PC-9 (cell line): Measurements from ENCODE around the gene KLHL8. TPM values are rescaled to one million over a fixed set of nuclear protein-coding genes. Genes with fewer than 3 reads are reported as not detected.

Source experiments
- BruUV-seq: library from RNA; stranded (reverse); fragments of 400-500 nt; replicated peaks from 2 replicates; lab custom pipeline; 2021; lab: Mats Ljungman, UMichigan
- CTCF ChIA-PET: fragments of 300-600 bp; sonication (Branson Sonifier 250); formaldehyde crosslinking; loops from one replicate; lab custom pipeline; 2022; ENCODE audit warnings: antibody characterized with exemption; lab: Charles Lee
- POLR2A ChIA-PET: fragments of 300-600 bp; sonication (Branson Sonifier 250); formaldehyde crosslinking; loops from one replicate; lab custom pipeline; 2022; ENCODE audit warnings: antibody characterized with exemption; ENCODE audit not compliant: unreplicated experiment; lab: Charles Lee
- DNase-seq, 2 experiments: peaks; one replicate each; pipeline versions ENCODE4 v3.0.0 to v3.0.0-alpha.2; 2015 to 2022; ENCODE audit warnings: mixed read lengths in 1 of 2
- H2AFZ ChIP-seq: fragments of 200-600 bp; sonication (generic); 2 replicates; pipeline ENCODE4 v1.8.1; 2017; ENCODE audit warnings: antibody characterized with exemption
- H3F3A ChIP-seq: fragments of 200-600 bp; sonication (generic); 2 replicates; pipeline ENCODE4 v1.8.1; 2017; ENCODE audit warnings: antibody characterized with exemption, mild to moderate bottlenecking, low read depth; ENCODE audit not compliant: insufficient read depth
- H3K27ac ChIP-seq: fragments of 200-600 bp; sonication (generic); 2 replicates; pipeline ENCODE4 v1.6.1; 2016; ENCODE audit warnings: mixed run types
- H3K27me3 ChIP-seq: fragments of 200-600 bp; sonication (generic); 2 replicates; pipeline ENCODE4 v1.6.1; 2016; ENCODE audit warnings: low read depth, mixed run types; ENCODE audit not compliant: insufficient read depth
- H3K36me3 ChIP-seq: fragments of 200-600 bp; sonication (generic); 2 replicates; pipeline ENCODE4 v1.6.1; 2016; ENCODE audit warnings: low read depth, mixed run types
- H3K4me1 ChIP-seq: fragments of 200-600 bp; sonication (generic); replicated peaks from 2 replicates; pipeline ENCODE4 v1.6.1; 2016; ENCODE audit warnings: mixed run types; ENCODE audit not compliant: insufficient read depth
- H3K4me2 ChIP-seq: fragments of 200-600 bp; sonication (generic); 2 replicates; pipeline ENCODE4 v1.6.1; 2017; ENCODE audit warnings: mixed run types
- H3K4me3 ChIP-seq: fragments of 200-600 bp; sonication (generic); 2 replicates; pipeline ENCODE4 v1.6.1; 2016; ENCODE audit warnings: mixed run types
- H3K79me2 ChIP-seq: fragments of 200-600 bp; sonication (generic); 2 replicates; pipeline ENCODE4 v1.6.1; 2017; ENCODE audit warnings: low read depth, mixed run types
- H3K9me2 ChIP-seq: fragments of 200-600 bp; sonication (generic); 2 replicates; pipeline ENCODE4 v1.8.1; 2017; ENCODE audit warnings: mild to moderate bottlenecking; ENCODE audit not compliant: insufficient read depth
- H3K9me3 ChIP-seq: fragments of 200-600 bp; sonication (generic); 2 replicates; pipeline ENCODE4 v1.8.1; 2016; ENCODE audit warnings: low read depth; ENCODE audit not compliant: insufficient read depth
- H4K20me1 ChIP-seq: fragments of 200-600 bp; sonication (generic); 2 replicates; pipeline ENCODE4 v1.8.1; 2017; ENCODE audit not compliant: insufficient read depth
- CTCF ChIP-seq: fragments of 200-600 bp; sonication (generic); conservative IDR thresholded peaks from 2 replicates; pipeline ENCODE4 v1.6.1; 2017; ENCODE audit warnings: mixed run types, antibody characterized with exemption, mild to moderate bottlenecking, moderate library complexity
- EZH2 ChIP-seq: fragments of 200-600 bp; sonication (generic); IDR thresholded peaks from 2 replicates; pipeline ENCODE4 v1.8.0; 2017; ENCODE audit warnings: antibody characterized with exemption, low read depth
- intact Hi-C: fragments of 100-400 bp; cut with micrococcal nuclease; formaldehyde crosslinking; loops from one replicate; pipeline ENCODE4 v1.10.0; 2022; ENCODE audit not compliant: unreplicated experiment
- total RNA-seq: library from RNA; stranded (reverse); gene quantifications from 2 replicates; pipeline ENCODE4 v1.2.3, GENCODE V29; 2021

The KLHL8 gene
- total RNA-seq, 1 experiment from 2014 or later: 8.5 TPM

- no peaks in the 10 kb centered on the region for H3K9me2 ChIP-seq
- CTCF ChIA-PET: no interaction called here
Observed at GRCh38 chr4:87196927-87197326, 23.5 kb downstream of the KLHL8 start.

GRCh38 chr4:87196146-87196545 is 24.3 kb downstream of the KLHL8 start:
- no peak for DNase-seq
- TF ChIP-seq CTCF (no peak), EZH2 (no peak)
- intact Hi-C loops: no loop called here
- H3K79me2 ChIP-seq: no peaks in the 10 kb centered on the region
- no peak overlapping the region for H3K27ac ChIP-seq
- H3K9me2 ChIP-seq: no peaks in the 10 kb centered on the region
- no peak overlapping the region for H3K4me2 ChIP-seq
- H3K9me3 ChIP-seq: no peaks in the 10 kb centered on the region
- POLR2A ChIA-PET: no interaction called here
- H3F3A ChIP-seq: no peaks in the 10 kb centered on the region
- no peaks in the 10 kb centered on the region for H3K27me3 ChIP-seq
- H4K20me1 ChIP-seq: no peaks in the 10 kb centered on the region
- H3K4me3 ChIP-seq: no peak overlapping the region
- no peak overlapping the region for H2AFZ ChIP-seq
- no TSS peak for BruUV-seq
- no peaks in the 10 kb centered on the region for H3K4me1 ChIP-seq
- CTCF ChIA-PET: no interaction called here
- H3K36me3 ChIP-seq: no peaks in the 10 kb centered on the region

More at GRCh38 chr4:87196927-87197326, 23.5 kb downstream of the KLHL8 start:
- H3K36me3 ChIP-seq: no peaks in the 10 kb centered on the region
- H3K4me1 ChIP-seq: no peaks in the 10 kb centered on the region
- no peak overlapping the region for H2AFZ ChIP-seq
- TF ChIP-seq CTCF (no peak), EZH2 (no peak)
- H3K9me3 ChIP-seq: no peaks in the 10 kb centered on the region
- POLR2A ChIA-PET: interaction anchor here (0.6 kb wide), 2 partner anchors 9 to 51 kb away, joined by 4 to 5 read pairs; no protein-coding TSS in a partner anchor
- no TSS peak for BruUV-seq
- no peaks in the 10 kb centered on the region for H3K27me3 ChIP-seq
- H3F3A ChIP-seq: no peaks in the 10 kb centered on the region
- H3K79me2 ChIP-seq: no peaks in the 10 kb centered on the region
- intact Hi-C loops: no loop called here
- no peaks in the 10 kb centered on the region for H4K20me1 ChIP-seq
- no peak overlapping the region for H3K4me2 ChIP-seq
- H3K4me3 ChIP-seq: no peak overlapping the region
- no peak overlapping the region for H3K27ac ChIP-seq
- no peak for DNase-seq

- POLR2A ChIA-PET: no interaction called here
- CTCF ChIA-PET: no interaction called here
- intact Hi-C loops: no loop called here
- no peaks in the 10 kb centered on the region for H3K36me3 ChIP-seq
- H3F3A ChIP-seq: no peaks in the 10 kb centered on the region
- H3K4me1 ChIP-seq: no peaks in the 10 kb centered on the region
- H3K9me2 ChIP-seq: no peaks in the 10 kb centered on the region
- no peaks in the 10 kb centered on the region for H3K9me3 ChIP-seq
- BruUV-seq: no TSS peak
- H3K27me3 ChIP-seq: no peaks in the 10 kb centered on the region
- H3K27ac ChIP-seq: no peak overlapping the region
- no peak for DNase-seq
- no peak overlapping the region for H3K4me2 ChIP-seq
- no peak overlapping the region for H3K4me3 ChIP-seq
- no peak overlapping the region for H2AFZ ChIP-seq
- no peaks in the 10 kb centered on the region for H3K79me2 ChIP-seq
- no peaks in the 10 kb centered on the region for H4K20me1 ChIP-seq
- TF ChIP-seq EZH2: no peak
- no peak for TF ChIP-seq CTCF
Observed at GRCh38 chr4:87193958-87194675, 26.3 kb downstream of the KLHL8 start.
